Measurements from ENCODE around the gene TSTD2. TPM values are rescaled to one million over a fixed set of nuclear protein-coding genes. Genes with fewer than 3 reads are reported as not detected.
A peak's percentile ranks its signal among the peaks of the same experiment; 100 is the strongest.

The TSTD2 gene
- total RNA-seq, 1 donor from 2014 or later: 17.5 TPM

DNA sequence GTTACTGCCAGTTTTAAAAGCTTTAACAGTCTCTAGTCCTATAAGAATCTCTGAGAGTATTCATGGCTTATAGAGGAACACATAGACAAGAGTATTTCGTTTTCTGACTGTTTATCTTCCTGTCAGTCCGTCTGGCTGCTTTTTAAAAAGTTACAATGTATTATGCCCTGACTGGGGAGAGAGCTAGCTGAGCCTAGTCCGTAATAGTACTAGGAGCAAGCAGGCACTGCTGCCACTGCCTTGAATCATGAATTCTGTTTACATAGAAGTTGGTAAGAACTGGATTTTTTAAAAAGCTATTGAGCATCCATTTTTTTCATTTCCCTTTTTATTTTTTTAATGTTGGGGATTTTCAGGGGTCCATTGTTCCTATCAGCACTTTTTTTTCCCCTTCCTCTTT lies 37.4 kb upstream of the TSTD2 start:
- H3K4me1 Mint-ChIP-seq (ENCODE audit: unreplicated experiment): peaks cover 2% of the 10 kb centered on the region
- H3K27ac Mint-ChIP-seq (ENCODE audit: unreplicated experiment): no peak overlapping the region
- no peaks in the 10 kb centered on the region for H3K9me3 Mint-ChIP-seq (ENCODE audit: unreplicated experiment)
- no peak for DNase-seq (ENCODE audit: low spot score)
- H3K4me3 Mint-ChIP-seq (ENCODE audit: unreplicated experiment): no peak overlapping the region
- no peaks in the 10 kb centered on the region for H3K27me3 Mint-ChIP-seq (ENCODE audit: unreplicated experiment)
- peaks cover 32% of the 10 kb centered on the region for H3K36me3 Mint-ChIP-seq (ENCODE audit: low read depth, unreplicated experiment)
- TF ChIP-seq, protein P1, sequence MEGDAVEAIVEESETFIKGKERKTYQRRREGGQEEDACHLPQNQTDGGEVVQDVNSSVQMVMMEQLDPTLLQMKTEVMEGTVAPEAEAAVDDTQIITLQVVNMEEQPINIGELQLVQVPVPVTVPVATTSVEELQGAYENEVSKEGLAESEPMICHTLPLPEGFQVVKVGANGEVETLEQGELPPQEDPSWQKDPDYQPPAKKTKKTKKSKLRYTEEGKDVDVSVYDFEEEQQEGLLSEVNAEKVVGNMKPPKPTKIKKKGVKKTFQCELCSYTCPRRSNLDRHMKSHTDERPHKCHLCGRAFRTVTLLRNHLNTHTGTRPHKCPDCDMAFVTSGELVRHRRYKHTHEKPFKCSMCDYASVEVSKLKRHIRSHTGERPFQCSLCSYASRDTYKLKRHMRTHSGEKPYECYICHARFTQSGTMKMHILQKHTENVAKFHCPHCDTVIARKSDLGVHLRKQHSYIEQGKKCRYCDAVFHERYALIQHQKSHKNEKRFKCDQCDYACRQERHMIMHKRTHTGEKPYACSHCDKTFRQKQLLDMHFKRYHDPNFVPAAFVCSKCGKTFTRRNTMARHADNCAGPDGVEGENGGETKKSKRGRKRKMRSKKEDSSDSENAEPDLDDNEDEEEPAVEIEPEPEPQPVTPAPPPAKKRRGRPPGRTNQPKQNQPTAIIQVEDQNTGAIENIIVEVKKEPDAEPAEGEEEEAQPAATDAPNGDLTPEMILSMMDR (IDR thresholded peaks at IDR 0.05; ENCODE audit: unreplicated experiment): no peak

DNA sequence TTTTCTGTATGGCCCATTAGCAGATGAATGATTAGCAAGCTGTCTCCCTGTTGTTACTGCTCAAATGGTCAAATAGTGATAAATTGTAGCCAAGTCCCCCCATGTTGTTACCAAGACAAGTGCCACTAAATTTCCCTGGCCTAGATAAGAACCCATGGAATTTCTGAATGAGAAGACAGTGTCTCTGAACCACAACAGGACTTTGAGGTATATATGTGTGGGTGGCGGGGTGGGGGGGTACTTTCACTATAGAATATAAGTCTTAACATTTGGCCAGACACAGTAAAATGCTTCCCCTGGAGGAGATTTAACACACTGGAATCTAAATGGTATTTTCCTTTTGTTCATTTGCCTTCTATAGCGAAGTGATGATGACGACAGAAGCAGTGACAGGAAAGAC lies 35.3 kb upstream of the TSTD2 start:
- Mint-ChIP-seq H3K36me3 (ENCODE audit: low read depth, unreplicated experiment) (peaks cover 35% of the 10 kb centered on the region), H3K4me1 (ENCODE audit: unreplicated experiment) (peaks cover 2% of the 10 kb centered on the region), H3K4me3 (ENCODE audit: unreplicated experiment) (no peak overlapping the region), H3K27me3 (ENCODE audit: unreplicated experiment) (no peaks in the 10 kb centered on the region), H3K27ac (ENCODE audit: unreplicated experiment) (no peak overlapping the region), H3K9me3 (ENCODE audit: unreplicated experiment) (no peaks in the 10 kb centered on the region)
- TF ChIP-seq, protein P1 (IDR thresholded peaks at IDR 0.05; ENCODE audit: unreplicated experiment): no peak
- no peak for DNase-seq (ENCODE audit: low spot score)

DNA sequence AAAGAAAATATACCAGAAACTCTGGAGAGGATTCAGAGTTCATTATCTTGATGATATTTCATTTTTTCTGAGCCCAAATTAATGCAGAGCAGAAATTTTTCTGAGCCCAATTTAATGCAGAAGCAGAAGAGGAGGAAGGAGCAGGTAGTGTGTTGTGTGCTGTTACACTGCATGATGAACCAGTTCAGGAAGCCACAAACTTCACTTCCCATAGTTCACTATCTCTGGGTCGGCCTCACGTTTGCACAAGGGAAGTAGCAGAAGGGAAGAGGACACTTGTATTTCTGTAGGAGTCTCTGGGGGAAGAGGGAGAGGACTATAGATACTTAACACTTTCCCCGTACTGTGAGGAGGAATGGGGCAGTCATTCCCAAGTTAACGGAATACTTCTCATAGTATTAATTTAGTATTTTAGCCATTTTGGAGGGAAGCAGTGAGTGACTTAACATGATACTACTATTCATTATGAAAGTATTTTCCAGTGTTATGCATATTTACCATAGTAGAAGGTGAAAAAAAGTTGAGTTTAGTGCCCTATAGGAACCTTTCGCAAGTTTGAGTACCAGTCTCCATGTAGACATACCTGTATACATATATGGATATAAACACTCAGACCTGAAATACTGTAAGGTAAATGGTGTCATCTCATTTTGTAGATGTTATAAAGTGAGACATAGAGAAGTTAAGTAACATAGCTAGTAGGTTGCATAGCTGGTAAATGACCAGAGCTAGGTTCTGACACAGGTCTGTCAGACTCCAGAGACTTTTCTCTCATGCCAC lies 33.9 kb upstream of the TSTD2 start:
- H3K27ac Mint-ChIP-seq (ENCODE audit: unreplicated experiment): peak overlapping the region; percentile 53
- H3K9me3 Mint-ChIP-seq (ENCODE audit: unreplicated experiment): no peaks in the 10 kb centered on the region
- no peaks in the 10 kb centered on the region for H3K27me3 Mint-ChIP-seq (ENCODE audit: unreplicated experiment)
- peaks cover 35% of the 10 kb centered on the region for H3K36me3 Mint-ChIP-seq (ENCODE audit: low read depth, unreplicated experiment)
- no peak overlapping the region for H3K4me3 Mint-ChIP-seq (ENCODE audit: unreplicated experiment)
- H3K4me1 Mint-ChIP-seq (ENCODE audit: unreplicated experiment): peaks cover 2% of the 10 kb centered on the region
- no peak for DNase-seq (ENCODE audit: low spot score)
- TF ChIP-seq, protein P1 (IDR thresholded peaks at IDR 0.05; ENCODE audit: unreplicated experiment): no peak

DNA sequence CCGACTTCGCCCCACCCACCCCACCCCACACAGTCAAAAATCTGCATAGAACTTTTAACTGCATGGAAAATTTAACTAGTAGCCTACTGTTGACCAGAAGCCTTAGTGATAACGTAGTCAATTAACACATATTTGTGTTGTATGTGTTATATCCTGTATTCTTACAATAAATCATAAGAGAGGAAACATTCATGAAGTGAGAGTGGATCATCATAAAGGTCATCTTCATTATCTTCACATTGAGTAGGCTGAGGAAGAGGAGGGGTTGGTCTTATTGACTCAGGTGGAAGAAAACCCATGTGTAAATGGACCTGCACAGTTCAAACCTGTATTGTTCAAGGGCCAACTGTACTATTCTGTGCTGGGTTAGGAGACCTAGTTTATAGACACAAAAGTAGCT lies 32.6 kb upstream of the TSTD2 start:
- Mint-ChIP-seq H3K27ac (ENCODE audit: unreplicated experiment) (no peak overlapping the region), H3K9me3 (ENCODE audit: unreplicated experiment) (no peaks in the 10 kb centered on the region), H3K4me3 (ENCODE audit: unreplicated experiment) (no peak overlapping the region), H3K36me3 (ENCODE audit: low read depth, unreplicated experiment) (peaks cover 33% of the 10 kb centered on the region), H3K4me1 (ENCODE audit: unreplicated experiment) (peaks cover 2% of the 10 kb centered on the region), H3K27me3 (ENCODE audit: unreplicated experiment) (no peaks in the 10 kb centered on the region)
- DNase-seq (ENCODE audit: low spot score): no peak
- TF ChIP-seq, protein P1 (IDR thresholded peaks at IDR 0.05; ENCODE audit: unreplicated experiment): no peak

DNA sequence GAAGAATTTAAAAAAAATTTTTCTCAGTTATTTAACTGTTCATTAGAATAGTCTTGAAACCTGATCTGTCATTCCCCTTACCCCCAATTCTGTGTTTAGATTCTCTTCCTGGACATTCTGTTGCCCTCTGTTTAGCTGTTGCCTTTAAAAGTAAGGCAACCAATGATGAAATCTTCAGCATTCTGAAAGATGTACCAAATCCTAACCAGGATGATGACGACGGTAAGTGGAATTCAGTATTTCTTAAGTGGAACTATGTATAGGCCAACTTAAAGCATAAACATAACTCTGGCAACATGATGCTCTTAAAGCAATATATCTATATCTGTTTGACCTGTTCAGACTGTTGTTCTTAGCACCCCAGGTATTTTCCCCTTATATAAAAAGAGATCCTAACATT lies 27.7 kb upstream of the TSTD2 start:
- TF ChIP-seq, protein P1 (IDR thresholded peaks at IDR 0.05; ENCODE audit: unreplicated experiment): no peak

More for the DNA sequence above, 27.7 kb upstream of the TSTD2 start:
- no peak overlapping the region for H3K27ac Mint-ChIP-seq (ENCODE audit: unreplicated experiment)
- H3K9me3 Mint-ChIP-seq (ENCODE audit: unreplicated experiment): no peaks in the 10 kb centered on the region
- no peak overlapping the region for H3K4me3 Mint-ChIP-seq (ENCODE audit: unreplicated experiment)
- DNase-seq (ENCODE audit: low spot score): no peak
- peaks cover 1% of the 10 kb centered on the region for H3K27me3 Mint-ChIP-seq (ENCODE audit: unreplicated experiment)
- peaks cover 3% of the 10 kb centered on the region for H3K4me1 Mint-ChIP-seq (ENCODE audit: unreplicated experiment)
- peaks cover 32% of the 10 kb centered on the region for H3K36me3 Mint-ChIP-seq (ENCODE audit: low read depth, unreplicated experiment)
